IPS-15b (cell line): ENCODE measurements around the gene ZNF280D.

Experiments
- H3K27me3 ChIP-seq: one replicate; pipeline ENCODE4 v1.6.1; 2013; ENCODE audit warnings: low read length; ENCODE audit not compliant: control insufficient read depth, insufficient read depth
- H3K36me3 ChIP-seq: one replicate; pipeline ENCODE4 v1.6.1; 2013; ENCODE audit warnings: low read length; ENCODE audit not compliant: control insufficient read depth, insufficient read depth
- H3K4me1 ChIP-seq: one replicate; pipeline ENCODE4 v1.6.1; 2013; ENCODE audit warnings: mild to moderate bottlenecking, low read length; ENCODE audit not compliant: control insufficient read depth, insufficient read depth
- H3K4me3 ChIP-seq: one replicate; pipeline ENCODE4 v1.5.1; 2013; ENCODE audit warnings: low read depth, low read length
- H3K9ac ChIP-seq: one replicate; pipeline ENCODE4 v1.6.1; 2013; ENCODE audit warnings: low read depth, mild to moderate bottlenecking, low read length
- H3K9me3 ChIP-seq: one replicate; pipeline ENCODE4 v1.6.1; 2013; ENCODE audit warnings: mild to moderate bottlenecking, low read length; ENCODE audit not compliant: control insufficient read depth, insufficient read depth

ZNF280D gene

DNA sequence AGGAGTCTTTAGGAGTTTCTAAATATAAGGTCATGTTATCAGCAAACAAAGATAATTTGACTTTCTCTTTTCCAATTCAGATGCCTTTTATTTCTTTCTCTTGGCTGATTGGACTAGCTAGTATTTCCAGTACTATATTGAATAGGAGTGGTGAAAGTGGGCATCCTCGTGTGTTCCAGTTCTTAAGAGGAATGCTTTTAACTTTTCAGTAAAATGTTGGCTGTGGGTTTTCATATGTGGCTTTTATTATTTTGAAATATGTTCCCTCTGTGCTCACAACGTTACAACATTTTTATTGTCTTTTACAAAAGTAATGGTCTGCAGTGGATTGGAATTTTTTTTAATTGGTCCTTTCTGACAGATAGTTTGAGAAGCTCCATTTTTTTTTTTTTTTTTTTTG is 8.2 kb upstream of the ZNF280D start:
- H3K9ac ChIP-seq: no peak overlapping the region
- no peak overlapping the region for H3K4me3 ChIP-seq
- H3K4me1 ChIP-seq: peaks cover 16% of the 10 kb centered on the region
- no peaks in the 10 kb centered on the region for H3K9me3 ChIP-seq
- H3K36me3 ChIP-seq: no peaks in the 10 kb centered on the region
- no peaks in the 10 kb centered on the region for H3K27me3 ChIP-seq

DNA sequence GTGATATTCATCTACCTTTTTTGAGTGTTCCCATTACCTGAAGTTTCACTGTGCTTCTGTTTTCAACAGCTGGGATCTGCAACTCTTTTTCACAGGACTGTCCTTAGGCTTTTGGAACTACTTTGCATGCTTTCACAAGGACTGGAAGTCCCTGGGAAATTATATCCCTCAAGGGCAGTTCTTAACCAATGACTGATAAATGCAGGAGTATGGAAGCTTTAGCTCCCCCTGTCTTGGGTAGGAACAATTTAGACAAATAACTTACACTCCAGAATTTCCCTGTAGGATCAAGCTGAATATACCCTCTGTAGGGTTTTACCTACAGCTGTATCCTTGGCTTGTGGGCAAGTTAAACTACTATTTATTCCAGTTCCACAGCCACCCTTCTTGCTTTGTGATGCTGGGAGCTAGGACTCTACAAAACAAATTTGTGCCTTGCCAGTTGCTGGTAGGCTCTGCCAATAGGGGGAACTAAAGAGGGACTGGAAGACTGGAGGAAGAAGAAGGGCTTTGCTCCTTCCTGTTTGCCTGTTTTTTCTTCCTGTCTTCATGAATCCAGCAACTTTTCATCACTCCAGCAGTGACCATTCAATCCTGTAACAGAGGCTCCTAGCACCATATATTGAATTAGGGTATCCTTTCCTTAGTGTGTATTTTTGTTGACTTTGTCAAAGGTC is 6.8 kb upstream of the ZNF280D start:
- peaks cover 16% of the 10 kb centered on the region for H3K4me1 ChIP-seq

GRCh38 chr15:56739474-56739873 is 6.2 kb upstream of the ZNF280D start:
- Histone ChIP-seq H3K4me3 (no peak overlapping the region), H3K4me1 (peaks cover 16% of the 10 kb centered on the region), H3K36me3 (no peaks in the 10 kb centered on the region), H3K27me3 (no peaks in the 10 kb centered on the region), H3K9me3 (no peaks in the 10 kb centered on the region), H3K9ac (no peak overlapping the region)

More for the DNA sequence above, 6.8 kb upstream of the ZNF280D start:
- Histone ChIP-seq H3K36me3 (no peaks in the 10 kb centered on the region), H3K9ac (no peak overlapping the region), H3K27me3 (no peaks in the 10 kb centered on the region), H3K4me3 (no peak overlapping the region), H3K9me3 (no peaks in the 10 kb centered on the region)

GRCh38 chr15:56737791-56738190 is 4.5 kb upstream of the ZNF280D start:
- Histone ChIP-seq H3K27me3 (no peaks in the 10 kb centered on the region), H3K9me3 (peaks cover 3% of the 10 kb centered on the region), H3K9ac (no peak overlapping the region), H3K4me3 (no peak overlapping the region), H3K4me1 (peaks cover 16% of the 10 kb centered on the region), H3K36me3 (no peaks in the 10 kb centered on the region)

DNA sequence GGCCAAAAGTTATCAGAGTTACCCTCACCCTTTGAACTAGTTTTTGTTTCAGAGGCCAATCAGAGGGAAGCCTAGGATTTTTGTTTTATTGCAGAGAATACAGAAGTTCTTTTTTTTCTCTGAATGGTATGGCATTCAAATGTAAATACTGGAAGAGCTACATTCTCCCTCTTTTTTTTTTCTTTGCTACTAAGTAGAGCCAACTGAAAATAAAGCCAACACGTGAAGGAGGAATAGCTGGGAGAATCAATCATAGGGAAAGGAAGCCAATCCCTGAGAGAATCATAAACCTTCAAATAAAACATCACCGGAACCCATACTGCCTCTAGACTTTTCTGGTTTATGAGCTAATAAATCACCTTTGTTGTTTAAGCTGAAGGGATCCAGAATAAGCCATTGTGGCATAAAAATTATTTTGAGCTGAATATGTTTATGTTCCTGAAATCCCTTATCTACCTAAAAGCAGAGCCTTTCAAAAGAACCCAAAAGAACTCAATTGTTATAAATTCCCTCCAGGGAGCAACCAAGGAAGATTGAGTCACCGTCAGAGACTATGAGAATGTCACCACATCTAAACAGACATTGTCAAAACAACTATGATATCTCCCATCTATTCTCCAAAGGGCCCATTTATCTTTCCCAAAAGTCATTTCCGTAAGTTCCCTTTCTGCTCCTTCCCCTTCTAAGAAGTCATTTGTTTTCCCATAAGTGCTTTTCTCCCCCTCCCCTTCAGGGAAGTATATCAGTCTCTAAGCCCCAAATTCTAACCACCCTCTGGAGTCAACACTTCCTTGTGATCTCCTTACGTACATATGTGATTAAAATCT is 3.8 kb upstream of the ZNF280D start:
- H3K9ac ChIP-seq: no peak overlapping the region
- H3K4me3 ChIP-seq: no peak overlapping the region
- no peaks in the 10 kb centered on the region for H3K27me3 ChIP-seq
- no peaks in the 10 kb centered on the region for H3K36me3 ChIP-seq
- peaks cover 20% of the 10 kb centered on the region for H3K4me1 ChIP-seq
- H3K9me3 ChIP-seq: peaks cover 3% of the 10 kb centered on the region

- H3K4me3 ChIP-seq: no peak overlapping the region
- no peaks in the 10 kb centered on the region for H3K27me3 ChIP-seq
- H3K9ac ChIP-seq: no peak overlapping the region
- peaks cover 3% of the 10 kb centered on the region for H3K9me3 ChIP-seq
- peaks cover 25% of the 10 kb centered on the region for H3K4me1 ChIP-seq
- no peaks in the 10 kb centered on the region for H3K36me3 ChIP-seq
Observed at GRCh38 chr15:56736308-56736707, 3.0 kb upstream of the ZNF280D start.

DNA sequence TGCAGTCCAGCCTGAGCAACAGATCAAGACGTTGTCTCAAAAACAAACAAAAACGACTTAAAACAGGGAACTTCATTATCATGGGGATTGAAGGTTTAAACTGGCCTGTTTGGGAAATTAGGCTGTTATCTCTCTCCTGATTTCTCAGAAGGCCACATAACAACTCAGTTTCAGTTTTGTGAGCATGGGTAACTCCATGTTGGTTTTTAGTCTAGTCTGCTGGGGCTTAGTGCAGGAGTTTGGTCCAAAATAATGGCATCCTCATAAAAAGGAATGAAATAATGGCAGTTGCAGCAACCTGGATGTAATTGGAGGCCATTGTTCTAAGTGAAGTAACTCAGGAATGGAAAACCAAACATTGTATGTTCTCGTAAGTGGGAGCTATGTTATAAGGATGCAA is 2.3 kb upstream of the ZNF280D start:
- Histone ChIP-seq H3K27me3 (no peaks in the 10 kb centered on the region), H3K4me1 (peaks cover 25% of the 10 kb centered on the region), H3K9me3 (peaks cover 3% of the 10 kb centered on the region), H3K9ac (no peak overlapping the region), H3K36me3 (no peaks in the 10 kb centered on the region), H3K4me3 (no peak overlapping the region)

DNA sequence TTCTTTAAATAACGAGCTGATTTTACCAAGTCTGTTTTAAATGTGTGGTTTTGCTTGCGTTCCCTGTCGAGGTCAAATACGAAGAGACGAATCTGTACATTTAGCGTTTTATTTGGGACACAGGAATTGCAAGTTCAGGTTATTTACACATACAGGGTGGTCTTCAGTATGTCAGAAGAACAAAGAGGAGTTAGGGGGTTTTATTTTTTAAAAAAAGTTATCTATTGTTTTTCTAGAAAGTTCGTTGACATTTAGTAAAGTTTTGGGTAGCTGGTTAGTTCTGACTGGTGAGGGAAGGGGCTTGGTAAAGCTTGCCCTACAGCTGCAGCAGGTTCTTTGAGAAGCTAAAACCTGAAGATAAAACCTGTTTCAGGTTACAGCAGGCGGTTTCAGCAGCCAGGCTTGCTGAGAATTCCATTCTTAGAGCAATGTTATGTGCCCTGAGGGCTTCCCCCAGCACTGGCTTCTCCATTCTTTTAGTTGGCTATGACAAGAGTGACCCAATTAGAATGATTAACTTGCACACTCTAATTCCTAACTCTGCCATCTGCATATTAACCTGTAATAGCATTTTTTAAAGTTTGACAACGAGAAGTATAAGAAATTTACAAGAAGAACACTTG is 815 bp upstream of the ZNF280D start:
- peak overlapping the region; percentile 96 for H3K9ac ChIP-seq

GRCh38 chr15:56732886-56733135 is 498 bp downstream of the ZNF280D start:
- H3K4me1 ChIP-seq: peaks cover 21% of the 10 kb centered on the region
- peak overlapping the region; percentile 96 for H3K9ac ChIP-seq
- H3K4me3 ChIP-seq: peak overlapping the region; percentile 87
- H3K27me3 ChIP-seq: no peaks in the 10 kb centered on the region
- peaks cover 3% of the 10 kb centered on the region for H3K9me3 ChIP-seq
- H3K36me3 ChIP-seq: no peaks in the 10 kb centered on the region

More for the DNA sequence above, 815 bp upstream of the ZNF280D start:
- Histone ChIP-seq H3K4me3 (peak overlapping the region; percentile 87), H3K27me3 (no peaks in the 10 kb centered on the region), H3K36me3 (no peaks in the 10 kb centered on the region), H3K9me3 (peaks cover 3% of the 10 kb centered on the region), H3K4me1 (peaks cover 21% of the 10 kb centered on the region)

- H3K4me3 ChIP-seq: peak overlapping the region; percentile 87
- H3K9ac ChIP-seq: peak overlapping the region; percentile 96
- H3K9me3 ChIP-seq: peaks cover 3% of the 10 kb centered on the region
- no peaks in the 10 kb centered on the region for H3K36me3 ChIP-seq
- H3K27me3 ChIP-seq: no peaks in the 10 kb centered on the region
- H3K4me1 ChIP-seq: peaks cover 20% of the 10 kb centered on the region
Observed at GRCh38 chr15:56732135-56732885, 999 bp downstream of the ZNF280D start.

DNA sequence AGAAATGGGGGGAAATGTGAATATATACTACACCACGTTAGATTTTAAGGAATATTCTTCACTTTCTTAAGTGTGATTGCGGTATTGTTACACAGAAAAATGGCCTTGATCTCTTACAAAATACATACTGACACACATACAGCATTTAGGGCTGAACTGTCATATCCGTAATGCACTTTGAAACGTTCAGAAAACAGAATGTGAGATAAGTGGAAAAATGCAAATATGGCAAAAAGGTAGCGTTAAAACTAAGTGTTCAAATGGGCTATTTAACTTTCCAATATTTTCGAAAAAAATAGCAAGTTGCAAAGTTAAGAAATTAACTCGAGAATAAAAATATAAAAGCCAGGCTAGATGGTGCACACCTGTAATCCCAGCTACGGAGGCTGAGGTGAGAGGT is 1.8 kb downstream of the ZNF280D start:
- H3K36me3 ChIP-seq: no peaks in the 10 kb centered on the region
- no peak overlapping the region for H3K4me3 ChIP-seq
- H3K27me3 ChIP-seq: no peaks in the 10 kb centered on the region
- peaks cover 13% of the 10 kb centered on the region for H3K4me1 ChIP-seq
- H3K9ac ChIP-seq: no peak overlapping the region
- peaks cover 3% of the 10 kb centered on the region for H3K9me3 ChIP-seq
